GM12873 (cell line): ENCODE measurements around the gene CACNB1.

Experiments
- CTCF ChIP-seq: IDR thresholded peaks from 2 replicates; pipeline ENCODE4 v1.5.1; 2012; ENCODE audit warnings: low read depth, mild to moderate bottlenecking, moderate library complexity, low read length, control low read depth; ENCODE audit not compliant: insufficient read depth; ENCODE audit errors: missing control alignments

CACNB1 gene

GRCh38 chr17:39208136-39208535 lies 10.7 kb upstream of the CACNB1 start:
- no peak for TF ChIP-seq CTCF

- TF ChIP-seq CTCF = no peak
Observed at GRCh38 chr17:39205112-39205526, 7.7 kb upstream of the CACNB1 start.

GRCh38 chr17:39204245-39204644 lies 6.8 kb upstream of the CACNB1 start:
- no peak for TF ChIP-seq CTCF

- TF ChIP-seq CTCF = no peak
Observed at GRCh38 chr17:39200957-39201510, 3.6 kb upstream of the CACNB1 start.

- TF ChIP-seq CTCF = no peak
Observed at GRCh38 chr17:39200070-39200879, 2.8 kb upstream of the CACNB1 start, which contains the start of gene RPL19. RPL19 (plus strand) TSS chr17:39200283; CDS start chr17:39200345, 62 bp downstream.

GRCh38 chr17:39199820-39200069 lies 2.3 kb upstream of the CACNB1 start:
- TF ChIP-seq CTCF = no peak

GRCh38 chr17:39198186-39198566 lies 707 bp upstream of the CACNB1 start:
- no peak for TF ChIP-seq CTCF
